ENCODE measurements around the gene COL4A1.

DNA sequence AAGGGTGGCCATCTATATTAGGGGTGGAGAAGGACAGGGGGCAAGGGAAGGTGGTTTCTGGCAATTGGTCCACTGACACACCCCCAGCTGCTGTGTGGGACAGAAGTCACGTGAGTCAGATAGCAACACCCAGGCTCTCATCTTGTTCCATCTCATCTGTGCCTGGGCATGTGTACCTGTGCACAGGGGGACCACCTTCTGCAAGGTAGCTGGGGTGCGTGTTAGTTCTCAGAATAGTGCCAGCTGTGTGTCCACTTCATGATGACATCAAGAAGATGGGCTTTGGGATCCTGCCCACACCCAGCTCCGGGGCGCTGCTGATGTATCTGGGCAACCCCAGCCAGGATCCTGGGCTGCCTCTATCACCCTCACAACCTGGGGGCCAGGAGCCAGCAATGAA is 38.7 kb upstream of the COL4A1 start:
- TF ChIP-seq MAX (IDR thresholded peaks at IDR 0.05; ENCODE audit: low read depth) (no peak), JUND (IDR thresholded peaks at IDR 0.05) (no peak), CTCF (IDR thresholded peaks at IDR 0.05) (no peak), EP300 (IDR thresholded peaks at IDR 0.05; ENCODE audit: borderline replicate concordance in 1 of 2, low read depth in 1 of 2, low read length in 1 of 2) (no peak), RCOR1 (IDR thresholded peaks at IDR 0.05; ENCODE audit: low read length) (no peak), POLR2AphosphoS5 (IDR thresholded peaks at IDR 0.05; ENCODE audit: low read depth, low read length) (no peak), GABPA (IDR thresholded peaks at IDR 0.05; ENCODE audit: low read depth) (no peak), MEF2A (IDR thresholded peaks at IDR 0.05; ENCODE audit: borderline replicate concordance, low read depth) (no peak), TCF12 (IDR thresholded peaks at IDR 0.05) (no peak), MXI1 (IDR thresholded peaks at IDR 0.05; ENCODE audit: low read depth, low read length) (no peak)
- TF ChIP-seq, protein P1, sequence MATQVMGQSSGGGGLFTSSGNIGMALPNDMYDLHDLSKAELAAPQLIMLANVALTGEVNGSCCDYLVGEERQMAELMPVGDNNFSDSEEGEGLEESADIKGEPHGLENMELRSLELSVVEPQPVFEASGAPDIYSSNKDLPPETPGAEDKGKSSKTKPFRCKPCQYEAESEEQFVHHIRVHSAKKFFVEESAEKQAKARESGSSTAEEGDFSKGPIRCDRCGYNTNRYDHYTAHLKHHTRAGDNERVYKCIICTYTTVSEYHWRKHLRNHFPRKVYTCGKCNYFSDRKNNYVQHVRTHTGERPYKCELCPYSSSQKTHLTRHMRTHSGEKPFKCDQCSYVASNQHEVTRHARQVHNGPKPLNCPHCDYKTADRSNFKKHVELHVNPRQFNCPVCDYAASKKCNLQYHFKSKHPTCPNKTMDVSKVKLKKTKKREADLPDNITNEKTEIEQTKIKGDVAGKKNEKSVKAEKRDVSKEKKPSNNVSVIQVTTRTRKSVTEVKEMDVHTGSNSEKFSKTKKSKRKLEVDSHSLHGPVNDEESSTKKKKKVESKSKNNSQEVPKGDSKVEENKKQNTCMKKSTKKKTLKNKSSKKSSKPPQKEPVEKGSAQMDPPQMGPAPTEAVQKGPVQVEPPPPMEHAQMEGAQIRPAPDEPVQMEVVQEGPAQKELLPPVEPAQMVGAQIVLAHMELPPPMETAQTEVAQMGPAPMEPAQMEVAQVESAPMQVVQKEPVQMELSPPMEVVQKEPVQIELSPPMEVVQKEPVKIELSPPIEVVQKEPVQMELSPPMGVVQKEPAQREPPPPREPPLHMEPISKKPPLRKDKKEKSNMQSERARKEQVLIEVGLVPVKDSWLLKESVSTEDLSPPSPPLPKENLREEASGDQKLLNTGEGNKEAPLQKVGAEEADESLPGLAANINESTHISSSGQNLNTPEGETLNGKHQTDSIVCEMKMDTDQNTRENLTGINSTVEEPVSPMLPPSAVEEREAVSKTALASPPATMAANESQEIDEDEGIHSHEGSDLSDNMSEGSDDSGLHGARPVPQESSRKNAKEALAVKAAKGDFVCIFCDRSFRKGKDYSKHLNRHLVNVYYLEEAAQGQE (IDR thresholded peaks at IDR 0.05; ENCODE audit: low read depth, low read length) = no peak
